Measurements from ENCODE around the gene HMGN4.

The HMGN4 gene

GRCh38 chr6:26578279-26578678, 40.1 kb downstream of the HMGN4 start:
- no peak for DNase-seq (ENCODE audit: low spot score)

GRCh38 chr6:26578741-26579140, 40.6 kb downstream of the HMGN4 start:
- no peak for DNase-seq (ENCODE audit: low spot score)

- no peak for DNase-seq (ENCODE audit: low spot score)
These were observed 43.2 kb downstream of the HMGN4 start for GRCh38 chr6:26581164-26581915.

GRCh38 chr6:26588965-26589364, 50.8 kb downstream of the HMGN4 start:
- DNase-seq (ENCODE audit: low spot score), result no peak

- DNase-seq (ENCODE audit: low spot score), result no peak
These were observed 54.5 kb downstream of the HMGN4 start for GRCh38 chr6:26592649-26593048.

- DNase-seq (ENCODE audit: low spot score), result no peak
These were observed 55.3 kb downstream of the HMGN4 start for GRCh38 chr6:26593278-26594130.

GRCh38 chr6:26594131-26594498, 55.9 kb downstream of the HMGN4 start:
- no peak for DNase-seq (ENCODE audit: low spot score)

GRCh38 chr6:26594730-26595632, 56.8 kb downstream of the HMGN4 start:
- DNase-seq (ENCODE audit: low spot score), result no peak

GRCh38 chr6:26595669-26596269, 57.6 kb downstream of the HMGN4 start:
- peak; percentile 80 for DNase-seq (ENCODE audit: low spot score)
